ENCODE data around the gene PSMD2.
A peak's percentile ranks its signal among the peaks of the same experiment; 100 is the strongest.

DNA sequence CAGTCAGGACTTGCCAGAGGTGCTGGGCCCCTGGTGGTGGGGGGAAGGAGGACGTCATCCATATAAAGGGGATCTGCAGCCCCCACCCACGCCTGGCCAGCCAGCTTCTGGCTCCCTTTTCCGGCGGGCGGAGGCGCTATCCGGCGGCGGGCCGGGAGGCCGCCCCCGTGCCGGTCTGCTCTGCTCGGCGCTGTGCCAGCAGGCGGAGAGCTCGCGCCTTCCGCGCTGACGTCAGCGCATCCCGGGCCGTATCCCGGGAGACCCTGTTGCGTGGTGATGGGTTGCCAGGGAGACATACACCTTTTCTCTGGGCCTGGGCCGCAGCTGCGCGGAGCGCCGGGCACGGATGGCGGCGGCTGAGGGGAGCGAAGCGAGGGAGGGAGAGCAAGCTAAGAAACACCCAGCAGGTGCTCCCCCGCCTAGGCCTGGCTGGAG is 39.5 kb downstream of the PSMD2 start:
- TF ChIP-seq, protein P1, sequence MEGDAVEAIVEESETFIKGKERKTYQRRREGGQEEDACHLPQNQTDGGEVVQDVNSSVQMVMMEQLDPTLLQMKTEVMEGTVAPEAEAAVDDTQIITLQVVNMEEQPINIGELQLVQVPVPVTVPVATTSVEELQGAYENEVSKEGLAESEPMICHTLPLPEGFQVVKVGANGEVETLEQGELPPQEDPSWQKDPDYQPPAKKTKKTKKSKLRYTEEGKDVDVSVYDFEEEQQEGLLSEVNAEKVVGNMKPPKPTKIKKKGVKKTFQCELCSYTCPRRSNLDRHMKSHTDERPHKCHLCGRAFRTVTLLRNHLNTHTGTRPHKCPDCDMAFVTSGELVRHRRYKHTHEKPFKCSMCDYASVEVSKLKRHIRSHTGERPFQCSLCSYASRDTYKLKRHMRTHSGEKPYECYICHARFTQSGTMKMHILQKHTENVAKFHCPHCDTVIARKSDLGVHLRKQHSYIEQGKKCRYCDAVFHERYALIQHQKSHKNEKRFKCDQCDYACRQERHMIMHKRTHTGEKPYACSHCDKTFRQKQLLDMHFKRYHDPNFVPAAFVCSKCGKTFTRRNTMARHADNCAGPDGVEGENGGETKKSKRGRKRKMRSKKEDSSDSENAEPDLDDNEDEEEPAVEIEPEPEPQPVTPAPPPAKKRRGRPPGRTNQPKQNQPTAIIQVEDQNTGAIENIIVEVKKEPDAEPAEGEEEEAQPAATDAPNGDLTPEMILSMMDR (IDR thresholded peaks at IDR 0.05): peak in 1 of 3 experiments; percentile 18
- TF ChIP-seq POLR2A (IDR thresholded peaks at IDR 0.05; ENCODE audit: low read depth): no peak

Data from esophagus muscularis mucosa (tissue), 3 donors.